NCI-H2227 (cell line): ENCODE results near the gene CADPS2.
"Not testable (repeated sequence)": the region's sequence is repeated elsewhere in the genome, so short reads cannot be mapped to it uniquely, and the experiment has no call there.

ENCODE experiments used
- DNase-seq: peaks from one replicate; lab custom pipeline; 2025; ENCODE audit not compliant: unreplicated experiment; lab: John Stamatoyannopoulos, UW

Gene CADPS2

DNA sequence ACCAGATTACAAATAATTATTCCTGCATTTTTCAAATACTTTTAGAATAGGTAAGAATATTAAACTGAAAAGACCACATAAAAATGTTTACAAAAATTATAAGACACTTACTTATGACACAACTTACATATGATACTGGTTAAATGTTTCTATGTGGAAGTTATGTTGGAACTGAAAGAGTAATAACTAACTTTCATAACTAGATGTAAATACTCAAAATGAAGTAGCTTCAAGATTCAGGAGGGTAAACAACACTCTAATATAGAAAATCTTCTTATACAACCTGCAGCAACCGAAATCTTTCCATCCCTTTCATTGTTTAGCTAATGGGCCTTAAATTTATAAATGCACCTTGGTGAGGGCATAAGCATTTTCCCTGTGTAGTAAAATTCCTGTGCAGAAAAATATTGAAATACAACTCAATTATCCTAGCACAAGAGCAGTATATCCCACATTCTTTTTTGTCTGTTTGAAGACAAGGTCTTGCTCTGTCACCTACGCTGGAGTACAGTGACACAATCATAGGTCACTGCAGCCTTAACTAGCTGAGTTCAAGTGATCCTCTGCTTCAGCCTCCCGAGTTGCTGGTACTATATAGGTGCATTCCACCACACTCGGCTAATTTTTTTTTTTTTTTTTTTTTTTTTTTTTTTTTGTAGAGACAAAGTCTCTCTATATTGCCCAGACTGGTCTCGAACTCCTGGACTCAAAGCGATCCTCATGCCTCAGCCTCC, 168.7 kb downstream of the CADPS2 start:
- no peak for DNase-seq

DNA sequence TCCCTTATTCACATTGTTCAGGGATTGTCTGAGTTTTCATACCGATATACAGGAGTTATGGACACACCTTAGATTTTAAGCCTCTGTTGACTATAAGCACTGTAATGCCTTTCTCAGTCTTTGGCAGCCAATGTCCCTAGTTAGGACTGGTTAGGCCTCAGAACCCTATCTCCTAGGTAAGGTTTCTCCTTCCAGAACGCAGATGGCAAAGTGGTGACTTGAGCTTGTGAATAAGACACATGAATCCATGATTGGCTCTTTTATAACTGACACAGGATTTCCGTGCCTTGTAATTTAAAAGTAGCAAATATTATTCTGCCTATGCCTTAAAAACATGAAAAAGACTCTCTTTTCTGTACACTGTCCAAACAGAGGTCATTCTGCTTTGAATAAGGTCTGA, 171.1 kb downstream of the CADPS2 start:
- DNase-seq, result no peak

DNA sequence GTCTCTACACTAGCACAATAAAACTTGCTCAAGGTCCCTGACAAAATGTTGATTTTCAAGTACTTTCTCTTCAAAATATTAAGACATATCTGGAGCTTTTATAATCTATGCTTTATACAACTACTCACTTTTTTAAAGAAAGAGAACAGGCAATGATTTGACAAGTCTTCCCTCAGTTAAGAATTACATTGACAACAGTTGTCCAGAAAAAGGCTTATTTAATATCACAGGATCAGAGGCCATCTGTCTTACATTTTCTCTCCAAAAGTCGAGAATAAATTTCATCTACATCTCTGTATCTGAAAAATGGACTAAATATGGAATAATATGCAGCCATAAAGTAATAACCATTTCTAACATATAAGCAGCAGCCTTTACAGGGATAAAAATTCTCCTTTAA, 175.3 kb downstream of the CADPS2 start:
- no peak for DNase-seq

DNA sequence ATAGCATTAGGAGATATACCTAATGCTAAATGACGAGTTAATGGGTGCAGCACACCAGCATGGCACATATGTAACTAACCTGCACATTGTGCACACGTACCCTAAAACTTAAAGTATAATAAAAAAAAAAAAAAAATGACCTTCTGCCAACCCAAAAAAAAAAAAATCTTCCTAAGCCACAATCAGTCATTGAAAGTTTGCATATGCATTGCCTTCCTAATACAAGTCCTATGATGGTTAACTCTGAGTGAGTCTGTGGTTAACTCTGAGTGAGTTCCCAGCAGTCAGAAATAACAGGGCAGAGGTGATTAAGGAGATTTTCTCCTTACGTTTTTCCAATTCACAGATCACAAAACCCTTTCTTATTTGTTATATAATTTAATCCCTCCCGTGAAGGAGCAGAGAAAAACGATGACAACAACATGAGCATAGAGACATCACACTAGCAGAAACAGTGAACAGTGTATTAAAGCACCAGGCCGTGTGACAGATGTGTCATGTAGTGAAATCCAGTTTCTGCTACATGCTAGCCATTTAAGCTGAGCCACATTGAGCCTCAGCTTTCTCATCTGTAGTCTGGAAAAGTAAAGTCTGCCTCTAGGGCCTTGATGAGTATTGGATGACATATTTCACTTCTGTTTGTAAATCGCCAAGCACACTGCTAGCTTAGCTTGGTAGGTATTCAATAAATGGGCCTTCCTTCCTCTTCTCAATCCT, 176.2 kb downstream of the CADPS2 start:
- DNase-seq, result no peak

DNA sequence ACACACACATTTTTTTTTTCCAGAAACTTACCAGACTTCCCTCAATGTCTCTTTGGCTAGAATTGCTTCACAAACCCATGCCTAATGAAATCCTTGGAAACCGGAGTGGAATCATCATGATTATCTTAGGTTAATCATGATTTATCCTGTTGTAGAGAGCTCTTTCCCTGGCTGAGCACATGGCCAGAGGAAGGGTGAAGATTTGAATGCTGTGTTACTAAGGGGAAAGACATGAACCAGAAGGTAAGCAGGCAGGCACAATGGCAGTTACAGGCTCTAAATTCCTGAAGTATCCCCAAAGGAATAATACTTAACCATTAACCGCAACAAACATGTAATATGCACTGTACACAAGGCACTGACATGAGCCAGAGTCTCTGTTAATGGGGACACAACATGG, 179.4 kb downstream of the CADPS2 start:
- DNase-seq, result no peak

DNA sequence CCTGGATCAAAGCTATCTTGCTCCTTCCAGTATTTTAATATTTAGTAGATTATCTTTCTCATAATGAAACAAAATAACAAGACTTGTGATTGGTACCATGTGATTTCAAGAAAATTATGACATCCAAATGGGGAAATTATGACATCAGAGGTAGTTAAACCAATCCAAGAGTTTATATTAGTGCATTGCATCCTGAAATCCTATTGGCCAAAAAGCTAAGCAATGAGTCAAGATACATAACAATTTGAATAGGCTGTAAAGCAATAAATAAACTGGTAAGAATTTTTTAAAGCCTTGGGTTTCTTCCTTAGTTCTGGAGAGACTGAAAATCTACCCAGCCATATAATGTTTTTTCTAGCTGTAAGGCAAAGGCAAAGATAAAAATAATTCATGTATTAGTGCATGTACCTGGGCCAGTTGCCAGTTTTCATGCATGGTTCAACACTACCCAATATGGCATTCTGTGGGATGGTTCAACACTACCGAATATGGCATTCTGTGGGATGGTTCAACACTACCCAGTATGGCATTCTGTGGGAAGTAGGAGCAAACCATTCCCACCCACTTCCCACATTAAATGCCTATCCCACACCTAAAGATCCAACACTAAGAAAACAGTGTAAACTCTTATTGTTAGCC, 183.3 kb downstream of the CADPS2 start, which contains the start of gene RNF148:
Gene RNF148, minus strand, starts transcription at position 51 of the 639 bp plus-strand sequence. CDS start 172 bp downstream, outside the sequence.
- DNase-seq, result no peak

DNA sequence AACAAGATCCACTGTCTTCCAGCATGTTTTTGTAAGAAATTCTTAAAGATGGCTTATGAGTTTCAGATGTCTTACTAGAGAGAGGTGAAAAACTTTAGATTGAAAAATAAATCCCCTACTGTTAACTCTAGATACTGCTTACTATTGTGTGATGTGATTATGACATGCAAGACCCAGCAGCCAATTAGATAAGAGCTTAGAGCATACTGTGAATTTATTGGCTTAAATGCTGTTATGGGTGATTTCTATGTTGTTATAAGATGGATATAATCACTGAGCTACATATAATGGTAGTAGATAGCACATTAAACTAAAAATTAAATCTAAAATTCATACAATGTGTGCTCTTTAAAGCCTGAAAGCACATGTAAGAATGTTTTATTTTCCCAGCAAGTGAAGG, 187.2 kb downstream of the CADPS2 start, which contains the start of gene RNF133:
Gene RNF133, minus strand, starts transcription at position 101 of the 400 bp plus-strand sequence. CDS start 199 bp downstream, outside the sequence.
- no peak for DNase-seq

DNA sequence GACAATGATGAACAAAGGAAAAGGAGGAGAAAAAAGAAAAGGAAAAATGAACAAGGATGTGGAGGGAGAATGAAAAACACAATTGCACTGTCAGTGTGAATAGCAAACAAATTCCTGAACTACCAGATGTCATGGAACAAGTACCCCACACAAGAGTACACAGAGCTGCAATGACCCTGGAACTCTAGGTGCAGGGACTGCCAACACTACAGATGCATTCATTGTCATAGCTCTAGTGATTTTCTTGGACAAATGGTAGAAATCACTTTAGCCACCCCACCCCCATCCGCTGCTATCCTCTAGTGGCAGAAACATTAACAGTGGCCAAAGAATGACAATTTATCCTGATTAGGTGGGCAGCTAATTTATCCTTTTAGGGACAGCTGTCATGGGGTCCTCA, 190.4 kb downstream of the CADPS2 start:
- no peak for DNase-seq

DNA sequence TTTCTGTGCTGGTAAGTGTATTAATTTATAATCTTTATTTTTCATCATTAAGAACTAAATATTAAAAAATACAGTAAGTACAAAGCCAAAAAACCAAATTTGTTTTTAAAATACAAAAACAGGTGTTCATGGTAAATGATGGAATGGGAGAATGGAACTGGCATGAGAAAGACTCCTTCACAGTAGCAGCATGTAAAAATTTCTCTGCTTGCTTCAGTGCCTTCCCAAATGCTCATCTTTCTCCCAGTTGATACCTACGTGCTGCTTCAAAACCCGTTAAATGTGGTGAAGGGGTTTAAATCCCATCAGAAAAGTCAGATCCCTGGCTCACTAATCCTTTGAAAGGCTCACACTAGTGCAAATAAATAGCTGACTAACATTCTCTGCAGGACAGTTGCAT, 191.6 kb downstream of the CADPS2 start:
- no peak for DNase-seq

DNA sequence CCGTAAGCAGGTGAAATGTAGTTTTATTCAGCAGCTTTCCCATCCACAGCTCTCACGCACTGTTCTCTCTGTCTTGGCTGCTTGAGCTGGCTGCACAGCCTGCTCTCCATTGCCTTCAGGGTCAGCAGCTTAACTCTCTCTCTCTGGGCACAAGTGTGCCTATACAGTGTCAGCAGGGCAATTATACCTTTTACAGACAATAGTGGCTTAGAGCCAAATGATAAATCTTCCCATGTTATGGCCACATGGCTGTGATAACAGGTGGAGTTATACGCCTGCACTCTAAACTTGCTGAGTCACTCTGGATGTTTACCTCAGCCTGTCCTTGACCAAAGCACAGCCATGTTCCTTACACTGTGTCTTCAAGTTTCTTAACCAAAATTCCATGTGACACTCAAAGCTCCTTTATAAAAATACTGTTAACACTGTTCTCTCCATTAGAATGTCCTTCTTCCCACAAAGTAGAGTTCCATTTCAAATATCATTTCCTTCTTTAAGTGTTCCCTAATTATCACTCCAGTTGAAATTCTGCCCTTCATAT, 193.4 kb downstream of the CADPS2 start:
- DNase-seq, result no peak

DNA sequence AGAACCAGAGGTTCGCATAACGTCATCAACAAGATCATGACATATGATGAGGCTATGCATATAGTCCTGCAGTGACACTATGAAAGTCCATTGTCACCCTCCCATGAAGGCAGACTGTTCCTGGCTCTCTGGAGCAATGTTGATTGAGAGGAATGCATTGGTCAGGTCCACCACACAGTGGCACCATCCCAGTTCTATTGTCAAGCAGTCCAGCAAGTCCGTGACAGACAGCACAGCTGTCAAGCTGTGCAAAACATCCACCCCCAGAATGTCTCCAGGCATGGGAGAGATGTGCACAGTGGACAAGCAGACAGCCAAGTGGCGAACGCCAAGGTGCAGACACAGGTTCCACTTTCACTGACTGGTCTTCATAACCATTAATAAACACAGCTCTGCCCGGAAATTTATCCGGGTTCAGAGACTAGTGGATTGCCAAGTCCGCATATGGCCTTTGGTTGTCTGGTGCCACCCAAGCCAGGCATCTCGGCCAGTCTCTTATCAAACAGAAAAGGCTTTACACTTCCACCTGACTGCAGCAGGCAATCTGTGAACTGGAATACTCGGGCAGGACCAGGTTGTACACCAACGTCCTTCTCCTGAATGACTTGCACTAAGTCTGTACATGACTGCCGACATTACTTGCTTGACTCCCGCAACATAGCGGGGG, 194.6 kb downstream of the CADPS2 start:
- DNase-seq, result no peak

DNA sequence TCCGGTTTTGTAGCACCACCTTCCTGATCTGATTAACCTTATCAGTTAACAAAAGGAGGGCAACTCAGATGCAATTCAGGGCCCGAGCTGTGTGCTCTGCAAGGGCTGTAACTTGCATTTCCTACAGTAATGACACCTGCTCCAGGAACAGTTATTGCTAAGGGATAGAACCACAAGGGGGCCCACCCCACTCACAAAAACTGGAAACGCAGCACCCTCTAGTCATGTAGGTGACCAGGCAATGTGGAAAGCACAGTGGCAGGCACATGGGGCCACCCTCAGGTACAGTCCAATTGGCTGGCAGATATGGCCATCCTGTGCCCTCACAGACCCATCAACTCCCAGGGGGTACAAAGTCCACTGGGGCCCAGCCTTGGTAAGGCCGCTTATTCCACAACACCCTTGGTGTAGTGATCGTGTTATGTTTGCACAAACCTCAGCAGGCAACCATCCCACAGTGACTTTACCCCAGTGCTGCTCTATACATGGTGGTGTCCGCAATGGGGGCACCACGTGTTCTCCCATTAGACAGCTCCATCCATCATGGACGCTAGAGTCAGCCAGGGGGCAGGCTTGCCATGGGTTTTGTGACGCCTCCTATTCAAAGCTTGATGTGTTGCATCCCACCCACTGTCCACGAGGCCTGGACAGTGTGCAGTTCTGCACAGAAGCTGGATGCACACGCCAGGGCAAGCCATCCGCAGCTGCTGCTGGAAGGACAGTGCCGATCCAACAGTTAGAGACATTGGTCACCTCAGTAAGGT, 196.7 kb downstream of the CADPS2 start:
- DNase-seq, result no peak

DNA sequence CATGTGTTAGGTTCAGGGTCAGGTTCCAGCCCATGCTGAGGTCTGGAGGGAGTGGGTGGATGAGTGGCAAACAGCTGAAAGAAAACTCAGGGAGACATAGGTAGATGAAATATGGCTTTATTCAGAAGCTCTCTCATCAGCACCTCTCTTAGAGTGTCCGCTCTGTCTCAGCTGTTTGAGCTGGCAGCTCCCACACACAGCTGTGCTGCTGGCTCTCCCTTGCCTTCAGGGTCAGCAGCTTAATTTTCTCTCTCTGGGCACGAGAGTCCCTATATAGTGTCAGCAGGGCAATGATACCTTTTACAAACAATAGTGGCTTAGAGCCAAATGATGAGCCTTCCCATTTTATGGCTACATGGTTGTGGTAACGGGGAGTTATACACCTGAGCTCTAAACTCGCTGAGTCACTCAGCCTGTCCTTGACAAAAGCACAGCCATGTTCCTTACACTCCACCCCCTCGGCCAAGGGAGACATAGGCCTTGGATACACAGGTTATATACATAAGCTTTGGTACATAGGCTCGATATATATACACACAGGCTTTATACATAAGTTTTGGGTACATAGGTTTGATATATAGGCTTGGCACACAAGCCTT, 197.8 kb downstream of the CADPS2 start:
- no peak for DNase-seq

DNA sequence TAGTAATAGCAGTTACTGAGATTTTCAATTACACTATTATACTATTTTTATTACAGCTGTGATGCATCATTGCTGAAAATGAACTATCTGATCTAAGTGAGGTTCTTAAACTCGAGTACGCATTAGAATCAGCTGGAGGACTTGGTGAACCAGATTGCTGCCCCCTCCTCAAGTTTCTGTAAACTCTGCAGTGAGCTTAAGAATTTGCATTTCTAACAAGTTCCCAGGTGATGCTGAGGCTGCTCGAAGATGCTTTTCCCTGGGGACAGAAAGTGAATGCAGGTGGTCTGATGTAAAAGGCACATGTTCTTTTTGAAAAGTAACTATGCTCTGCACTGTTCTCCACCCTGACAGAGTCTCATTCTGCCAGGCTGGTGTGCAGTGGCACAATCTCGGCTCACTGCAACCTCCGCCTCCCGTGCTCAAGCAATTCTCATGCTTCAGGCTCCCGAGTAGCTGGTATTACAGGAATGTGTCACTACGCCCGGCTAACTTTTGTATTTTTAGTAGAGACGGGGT, 199.8 kb downstream of the CADPS2 start:
- no peak for DNase-seq

DNA sequence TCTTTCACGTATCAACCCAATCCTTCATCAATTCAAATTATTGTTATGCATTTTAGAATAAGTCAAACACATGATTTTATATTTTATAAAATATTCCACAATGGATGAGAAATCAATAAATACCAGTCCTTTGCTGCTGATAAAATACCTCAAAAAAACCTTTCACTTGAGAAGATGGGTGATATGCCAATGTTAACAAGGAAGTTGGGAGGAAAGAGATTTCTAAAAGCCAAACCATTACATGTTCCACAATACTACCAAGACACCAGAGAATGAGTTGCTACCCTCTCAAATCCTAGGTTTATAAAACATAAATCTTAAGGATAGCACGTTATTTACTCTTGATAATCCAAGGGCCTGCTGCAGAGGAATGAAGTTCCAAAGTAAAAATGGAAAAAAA, 201.8 kb downstream of the CADPS2 start:
- DNase-seq, result no peak

DNA sequence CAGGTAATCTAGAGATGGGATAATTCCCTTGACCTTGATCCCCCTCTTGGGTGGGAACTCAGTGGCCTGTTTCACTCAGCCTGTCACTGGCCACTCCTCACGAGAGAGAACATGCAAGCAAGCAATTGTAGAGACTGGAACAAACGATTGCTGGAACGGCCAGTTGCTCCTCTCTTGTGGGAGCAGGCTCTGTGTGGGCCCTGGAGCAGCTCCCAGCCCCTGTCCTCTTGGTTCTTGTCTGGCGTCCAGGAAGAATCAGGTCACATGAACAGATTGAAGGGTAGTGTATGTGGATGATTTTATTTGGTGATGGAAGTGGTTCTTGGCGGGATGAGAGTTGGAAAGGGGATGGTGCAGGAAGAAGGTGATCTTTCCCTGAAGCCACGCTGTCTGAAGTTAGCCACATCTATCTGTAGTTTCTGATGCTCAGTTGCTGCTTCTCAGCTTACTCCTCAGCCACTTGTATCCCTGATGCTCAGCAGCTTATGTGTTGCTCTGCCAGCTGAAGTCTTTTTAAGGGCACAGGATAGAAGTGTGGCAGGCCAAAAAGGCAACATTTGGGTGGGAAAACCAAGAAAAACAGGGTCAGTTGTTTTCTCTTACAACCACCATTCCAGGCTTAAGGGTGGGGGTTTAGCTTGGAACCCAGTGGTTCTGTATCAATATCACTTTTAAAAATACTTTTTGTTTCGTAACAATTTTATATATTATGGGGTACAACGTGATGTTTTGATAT, 203.3 kb downstream of the CADPS2 start:
- DNase-seq, result no peak

DNA sequence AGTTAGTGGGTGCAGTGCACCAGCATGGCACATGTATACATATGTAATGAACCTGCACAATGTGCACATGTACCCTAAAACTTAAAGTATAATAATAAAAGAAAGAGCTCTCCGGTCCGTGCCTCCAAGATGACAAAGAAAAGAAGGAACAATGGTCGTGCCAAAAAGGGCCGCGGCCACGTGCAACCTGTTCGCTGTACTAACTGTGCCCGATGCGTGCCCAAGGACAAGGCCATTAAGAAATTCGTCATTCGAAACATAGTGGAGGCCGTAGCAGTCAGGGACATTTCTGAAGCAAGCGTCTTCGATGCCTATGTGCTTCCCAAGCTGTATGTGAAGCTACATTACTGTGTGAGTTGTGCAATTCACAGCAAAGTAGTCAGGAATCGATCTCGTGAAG, 205.1 kb downstream of the CADPS2 start:
- DNase-seq, result not testable (repeated sequence)

DNA sequence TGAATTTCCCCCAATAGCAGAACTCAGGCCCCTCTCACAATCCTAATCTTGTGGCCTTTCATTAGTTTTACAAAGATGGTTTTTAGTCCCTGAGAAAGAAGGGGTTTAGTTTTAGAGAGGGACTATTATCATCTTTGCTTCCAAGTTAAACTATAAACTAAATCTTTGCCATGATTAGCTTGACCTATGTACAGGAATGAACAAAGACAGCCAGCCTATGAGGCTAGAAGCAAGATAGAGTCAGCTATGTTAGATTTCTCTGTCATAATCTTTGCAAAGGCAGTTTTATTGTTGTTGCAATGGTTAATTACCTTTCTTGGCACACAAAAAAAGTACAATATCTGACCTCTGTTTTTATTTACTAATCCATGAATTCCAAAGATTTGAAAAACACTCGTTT, 206.4 kb downstream of the CADPS2 start:
- DNase-seq, result no peak

DNA sequence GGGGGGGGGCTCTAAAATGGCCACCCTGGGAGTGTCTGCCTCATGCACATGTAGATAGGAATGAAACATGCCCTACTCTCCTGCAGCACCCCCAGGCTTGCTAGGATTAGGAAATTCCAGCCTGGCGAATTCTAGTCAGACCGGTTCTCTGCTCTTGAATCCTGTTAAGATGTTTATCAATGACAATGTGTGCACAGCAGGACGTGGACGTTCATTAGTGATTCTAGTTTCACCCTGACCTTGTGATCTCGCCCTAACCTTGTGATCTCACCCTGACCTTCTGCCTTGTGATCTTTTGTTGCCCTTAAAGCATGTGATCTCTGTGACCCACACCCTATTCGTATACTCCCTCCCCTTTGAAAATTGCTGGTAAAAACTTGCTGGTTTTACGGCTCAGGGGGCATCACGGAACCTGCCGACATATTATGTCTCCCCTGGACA, 207.0 kb downstream of the CADPS2 start:
- DNase-seq, result not testable (repeated sequence)
